Endothelial cell of umbilical vein (primary cell): Measurements from ENCODE around the gene SKA1. TPM values are rescaled to one million over a fixed set of nuclear protein-coding genes. Genes with fewer than 3 reads are reported as not detected.

Experiments used
- BruUV-seq: library from RNA; stranded (reverse); fragments of 400-500 nt; replicated peaks from 2 replicates; lab custom pipeline; 2021; lab: Mats Ljungman, UMichigan
- CTCF ChIA-PET: fragments of 300-600, 350-600 bp; sonication (Branson Sonifier 250); formaldehyde crosslinking; loops from one replicate; lab custom pipeline; 2021; ENCODE audit warnings: antibody characterized with exemption, inconsistent platforms; lab: Charles Lee
- POLR2A ChIA-PET: fragments of 300-600, 350-600 bp; sonication (Branson Sonifier 250); formaldehyde crosslinking; loops from one replicate; lab custom pipeline; 2021; ENCODE audit warnings: antibody characterized with exemption, inconsistent platforms; lab: Charles Lee
- DNase-seq: peaks from one replicate; pipeline ENCODE4 v3.0.0-alpha.2; 2011; ENCODE audit warnings: low read depth, low spot score
- FAIRE-seq: peaks from 2 replicates; lab custom pipeline; 2011; peaks lifted over from hg19 to GRCh38; lab: Jason Lieb, UNC
- H2AFZ ChIP-seq: 2 replicates; pipeline ENCODE4 v1.6.0; 2012; ENCODE audit warnings: low read depth, low read length, control low read depth, inconsistent platforms
- H3K27ac ChIP-seq: 2 replicates; pipeline ENCODE4 v1.5.1; 2011; ENCODE audit warnings: low read depth, mild to moderate bottlenecking, control low read depth, low read length, moderate library complexity; ENCODE audit not compliant: insufficient read depth
- H3K27me3 ChIP-seq, 2 experiments: 2 replicates each; pipeline versions ENCODE4 v1.6.0 to v1.6.1; 2011; ENCODE audit warnings: low read length in 2 of 2, mixed read lengths in 1 of 2; ENCODE audit not compliant: control insufficient read depth in 2 of 2, insufficient read depth in 2 of 2
- H3K36me3 ChIP-seq, 2 experiments: 2 replicates in 1 of 2; 3 replicates in 1 of 2; pipeline ENCODE4 v1.5.1; 2011; ENCODE audit warnings: low read length in 2 of 2, mild to moderate bottlenecking in 1 of 2, moderate library complexity in 1 of 2; ENCODE audit not compliant: control insufficient read depth in 2 of 2, insufficient read depth in 2 of 2; ENCODE audit errors: extremely low read depth in 1 of 2
- H3K4me1 ChIP-seq: 3 replicates; pipeline ENCODE4 v1.5.1; 2011; ENCODE audit warnings: mild to moderate bottlenecking, low read length; ENCODE audit not compliant: control insufficient read depth, insufficient read depth; ENCODE audit errors: extremely low read depth
- H3K4me2 ChIP-seq: 2 replicates; pipeline ENCODE4 v1.6.1; 2011; ENCODE audit warnings: low read length, control low read depth, mixed read lengths; ENCODE audit not compliant: insufficient read depth
- H3K4me3 ChIP-seq, 3 experiments: fragments of 200-600 bp in 1 of 3; sonication (generic), shearing (Covaris generic) in 1 of 3; replicated peaks in 1 of 3; 2 replicates each; pipeline ENCODE4 v1.5.1; 2011 to 2016; ENCODE audit warnings: control low read depth in 3 of 3, low read length in 3 of 3, mild to moderate bottlenecking in 2 of 3, inconsistent platforms in 1 of 3, low read depth in 1 of 3, moderate library complexity in 1 of 3; ENCODE audit not compliant: insufficient read depth in 1 of 3
- H3K79me2 ChIP-seq: 2 replicates; pipeline ENCODE4 v1.6.0; 2012; ENCODE audit warnings: low read length, inconsistent platforms; ENCODE audit not compliant: control insufficient read depth, insufficient read depth
- H3K9ac ChIP-seq: replicated peaks from 2 replicates; pipeline ENCODE3; 2011; ENCODE audit warnings: low read length, control low read depth; ENCODE audit not compliant: insufficient read depth; ENCODE audit errors: extremely low read depth
- H3K9me1 ChIP-seq: replicated peaks from 3 replicates; pipeline ENCODE4 v1.6.0; 2011; ENCODE audit warnings: mild to moderate bottlenecking, low read length; ENCODE audit not compliant: control insufficient read depth, insufficient read depth; ENCODE audit errors: extremely low read depth
- H3K9me3 ChIP-seq: replicated peaks from 2 replicates; pipeline ENCODE4 v1.5.1; 2012; ENCODE audit warnings: low read length, inconsistent platforms; ENCODE audit not compliant: control insufficient read depth, insufficient read depth
- H4K20me1 ChIP-seq: replicated peaks from 2 replicates; pipeline ENCODE3; 2011; ENCODE audit warnings: mild to moderate bottlenecking, low read length; ENCODE audit not compliant: control insufficient read depth, insufficient read depth; ENCODE audit errors: extremely low read depth
- EZH2 ChIP-seq: IDR thresholded peaks from 2 replicates; pipeline ENCODE4 v1.6.1; 2012; ENCODE audit warnings: borderline replicate concordance, low read depth, mild to moderate bottlenecking, moderate library complexity, low read length, inconsistent platforms; ENCODE audit not compliant: severe bottlenecking
- FOS ChIP-seq: IDR thresholded peaks from 2 replicates; pipeline ENCODE4 v1.6.1; 2011; ENCODE audit warnings: mild to moderate bottlenecking, low read length, moderate library complexity, borderline replicate concordance; ENCODE audit not compliant: insufficient read depth
- GATA2 ChIP-seq: IDR thresholded peaks from 2 replicates; pipeline ENCODE4 v1.7.0; 2011; ENCODE audit warnings: low read depth, mild to moderate bottlenecking, moderate library complexity, mixed read lengths, low read length; ENCODE audit not compliant: insufficient read length, insufficient read depth
- JUN ChIP-seq: IDR thresholded peaks from 2 replicates; pipeline ENCODE4 v1.6.1; 2011; ENCODE audit warnings: borderline replicate concordance, low read depth; ENCODE audit not compliant: insufficient read length, insufficient read depth
- MYC ChIP-seq: IDR thresholded peaks from one replicate; pipeline ENCODE4 v1.6.1; 2011; ENCODE audit warnings: mild to moderate bottlenecking, low read depth, low read length
- POLR2AphosphoS5 ChIP-seq: IDR thresholded peaks from 2 replicates; pipeline ENCODE4 v1.6.1; 2012; ENCODE audit warnings: low read depth, mild to moderate bottlenecking, control low read depth, low read length, moderate library complexity; ENCODE audit not compliant: insufficient read depth
- dilution Hi-C: fragments of 300-500 bp; cut with MboI; formaldehyde crosslinking; loops from one replicate; pipeline ENCODE4 v1.15.0; 2019; ENCODE audit warnings: low sequenced_read_pairs; ENCODE audit not compliant: extremely low pct_ligation_motif_present
- intact Hi-C: fragments of 100-400 bp; cut with micrococcal nuclease; formaldehyde crosslinking; loops from one replicate; pipeline ENCODE4 v1.10.0; 2022
- polyA plus RNA-seq, 4 experiments: library from polyadenylated mRNA; depleted of rRNA in 3 of 4; stranded (reverse) in 3 of 4; unstranded in 1 of 4; fragments of >200 nt; gene quantifications; 2 replicates each; pipeline versions ENCODE4 v1.2.1 to v1.2.3, GENCODE V29; 2011 to 2012; ENCODE audit warnings: missing spikeins in 1 of 4
- total RNA-seq: library from RNA; stranded (reverse); gene quantifications from 2 replicates; pipeline ENCODE4 v1.2.3, GENCODE V29; 2021
- TF ChIP-seq, protein P1 (sequence below), 2 donors: IDR thresholded peaks; 1 replicate in 1 of 2; 2 replicates in 1 of 2; pipeline ENCODE4 v1.5.1; 2011; ENCODE audit warnings: low read length in 2 of 2, mild to moderate bottlenecking in 2 of 2, moderate library complexity in 2 of 2, control low read depth in 1 of 2, inconsistent platforms in 1 of 2, low read depth in 1 of 2; ENCODE audit not compliant: insufficient read depth in 1 of 2; ENCODE audit errors: extremely low read depth in 1 of 2

SKA1 gene
- total and polyA plus RNA-seq, 2 donors (not counting 3 experiments of a cell fraction or from before 2014, with no cell fraction given), result 8.7 to 23.9 TPM

DNA sequence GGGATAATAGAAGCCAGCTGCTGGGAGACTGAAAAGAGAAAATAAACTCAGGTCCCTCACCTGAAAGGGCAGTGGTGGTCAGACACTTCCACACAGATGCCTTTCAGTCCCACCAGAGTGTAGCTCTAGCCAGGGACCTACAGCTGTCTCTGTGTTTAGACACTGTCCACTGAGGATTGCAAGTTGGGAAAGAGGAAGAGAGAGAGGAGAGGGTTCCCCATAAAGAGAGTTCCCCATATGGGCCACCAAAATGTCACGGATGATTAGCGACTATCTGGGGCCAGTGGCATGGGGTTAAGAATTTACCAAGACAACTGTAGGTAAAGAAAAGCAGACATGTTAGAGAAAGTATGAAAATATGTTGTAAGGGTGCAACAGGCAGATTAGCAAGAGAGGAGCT, 36.7 kb upstream of the SKA1 start:
- BruUV-seq, result no TSS peak
- Histone ChIP-seq H2AFZ (no peak overlapping the region), H3K4me2 (no peak overlapping the region), H3K9ac (no peak overlapping the region), H3K27ac (no peak overlapping the region), H4K20me1 (no peaks in the 10 kb centered on the region), H3K27me3 (peaks cover 2 to 3% of the 10 kb centered on the region in 2 experiments), H3K36me3 (no peaks in the 10 kb centered on the region), H3K4me3 (no peak overlapping the region), H3K9me3 (no peaks in the 10 kb centered on the region), H3K9me1 (no peaks in the 10 kb centered on the region), H3K4me1 (no peaks in the 10 kb centered on the region), H3K79me2 (no peaks in the 10 kb centered on the region)
- ChIA-PET CTCF (no interaction called here), POLR2A (no interaction called here)
- dilution Hi-C loops (no loop called here), intact Hi-C loops (no loop called here)
- TF ChIP-seq POLR2AphosphoS5 (no peak), JUN (no peak), EZH2 (no peak), FOS (no peak), GATA2 (no peak), MYC (no peak)
- TF ChIP-seq, protein P1, sequence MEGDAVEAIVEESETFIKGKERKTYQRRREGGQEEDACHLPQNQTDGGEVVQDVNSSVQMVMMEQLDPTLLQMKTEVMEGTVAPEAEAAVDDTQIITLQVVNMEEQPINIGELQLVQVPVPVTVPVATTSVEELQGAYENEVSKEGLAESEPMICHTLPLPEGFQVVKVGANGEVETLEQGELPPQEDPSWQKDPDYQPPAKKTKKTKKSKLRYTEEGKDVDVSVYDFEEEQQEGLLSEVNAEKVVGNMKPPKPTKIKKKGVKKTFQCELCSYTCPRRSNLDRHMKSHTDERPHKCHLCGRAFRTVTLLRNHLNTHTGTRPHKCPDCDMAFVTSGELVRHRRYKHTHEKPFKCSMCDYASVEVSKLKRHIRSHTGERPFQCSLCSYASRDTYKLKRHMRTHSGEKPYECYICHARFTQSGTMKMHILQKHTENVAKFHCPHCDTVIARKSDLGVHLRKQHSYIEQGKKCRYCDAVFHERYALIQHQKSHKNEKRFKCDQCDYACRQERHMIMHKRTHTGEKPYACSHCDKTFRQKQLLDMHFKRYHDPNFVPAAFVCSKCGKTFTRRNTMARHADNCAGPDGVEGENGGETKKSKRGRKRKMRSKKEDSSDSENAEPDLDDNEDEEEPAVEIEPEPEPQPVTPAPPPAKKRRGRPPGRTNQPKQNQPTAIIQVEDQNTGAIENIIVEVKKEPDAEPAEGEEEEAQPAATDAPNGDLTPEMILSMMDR (IDR thresholded peaks at IDR 0.05; ENCODE audit: extremely low read depth in 1 of 2, insufficient read depth in 1 of 2, low read depth in 1 of 2, low read length in 2 of 2), result no peak
- DNase-seq, result no peak
- FAIRE-seq, result no peak
